Measurements from ENCODE around the gene CXXC4. TPM values are rescaled to one million over a fixed set of nuclear protein-coding genes. Genes with fewer than 3 reads are reported as not detected.

CXXC4 gene
- total RNA-seq, 2 experiments from 2014 or later = not detected

- Mint-ChIP-seq H3K27me3 (no peaks in the 10 kb centered on the region), H3K4me3 (no peak overlapping the region), H3K36me3 (no peaks in the 10 kb centered on the region), H3K27ac (no peak overlapping the region), H3K9me3 (no peaks in the 10 kb centered on the region), H3K4me1 (ENCODE audit: low read depth) (no peaks in the 10 kb centered on the region)
- DNase-seq = no peak
- POLR2A ChIA-PET = no interaction called here
- CTCF ChIA-PET = no interaction called here
- intact Hi-C loops (cut with micrococcal nuclease) = no loop called here
These were observed 19.0 kb downstream of the CXXC4 start for GRCh38 chr4:104475652-104476051.

GRCh38 chr4:104472766-104473165 lies 21.9 kb downstream of the CXXC4 start:
- Mint-ChIP-seq H3K27ac (no peak overlapping the region), H3K36me3 (no peaks in the 10 kb centered on the region), H3K4me1 (ENCODE audit: low read depth) (no peaks in the 10 kb centered on the region), H3K9me3 (no peaks in the 10 kb centered on the region), H3K27me3 (no peaks in the 10 kb centered on the region), H3K4me3 (no peak overlapping the region)
- intact Hi-C loops (cut with micrococcal nuclease) = no loop called here
- ChIA-PET CTCF (no interaction called here), POLR2A (no interaction called here)
- no peak for DNase-seq

- POLR2A ChIA-PET = no interaction called here
- H3K36me3 Mint-ChIP-seq = no peaks in the 10 kb centered on the region
These were observed 23.9 kb downstream of the CXXC4 start for GRCh38 chr4:104470770-104471169.

GRCh38 chr4:104469794-104470193 lies 24.9 kb downstream of the CXXC4 start:
- Mint-ChIP-seq H3K27ac (no peak overlapping the region), H3K4me3 (no peak overlapping the region), H3K36me3 (no peaks in the 10 kb centered on the region), H3K4me1 (ENCODE audit: low read depth) (no peaks in the 10 kb centered on the region), H3K9me3 (no peaks in the 10 kb centered on the region), H3K27me3 (no peaks in the 10 kb centered on the region)
- ChIA-PET CTCF (no interaction called here), POLR2A (no interaction called here)
- DNase-seq = no peak
- intact Hi-C loops (cut with micrococcal nuclease) = no loop called here

More at GRCh38 chr4:104470770-104471169, 23.9 kb downstream of the CXXC4 start:
- no peaks in the 10 kb centered on the region for H3K9me3 Mint-ChIP-seq
- no peaks in the 10 kb centered on the region for H3K27me3 Mint-ChIP-seq
- H3K4me3 Mint-ChIP-seq = no peak overlapping the region
- intact Hi-C loops (cut with micrococcal nuclease) = no loop called here
- CTCF ChIA-PET = no interaction called here
- H3K4me1 Mint-ChIP-seq (ENCODE audit: low read depth) = no peaks in the 10 kb centered on the region
- DNase-seq = no peak
- H3K27ac Mint-ChIP-seq = no peak overlapping the region

GRCh38 chr4:104465619-104466018 lies 29.1 kb downstream of the CXXC4 start:
- intact Hi-C loops (cut with micrococcal nuclease) = no loop called here
- CTCF ChIA-PET = no interaction called here
- no peaks in the 10 kb centered on the region for H3K36me3 Mint-ChIP-seq
- H3K27ac Mint-ChIP-seq = no peak overlapping the region
- no peak for DNase-seq
- H3K27me3 Mint-ChIP-seq = peaks cover 1% of the 10 kb centered on the region
- H3K4me3 Mint-ChIP-seq = no peak overlapping the region
- POLR2A ChIA-PET = no interaction called here
- H3K9me3 Mint-ChIP-seq = no peaks in the 10 kb centered on the region
- H3K4me1 Mint-ChIP-seq (ENCODE audit: low read depth) = no peaks in the 10 kb centered on the region

- ChIA-PET CTCF (no interaction called here), POLR2A (no interaction called here)
- H3K4me1 Mint-ChIP-seq (ENCODE audit: low read depth) = no peaks in the 10 kb centered on the region
- no peak for DNase-seq
- intact Hi-C loops (cut with micrococcal nuclease) = no loop called here
- peaks cover 1% of the 10 kb centered on the region for H3K27me3 Mint-ChIP-seq
- no peak overlapping the region for H3K27ac Mint-ChIP-seq
- H3K36me3 Mint-ChIP-seq = no peaks in the 10 kb centered on the region
- H3K9me3 Mint-ChIP-seq = no peaks in the 10 kb centered on the region
- H3K4me3 Mint-ChIP-seq = no peak overlapping the region
These were observed 29.5 kb downstream of the CXXC4 start for GRCh38 chr4:104465201-104465600.

- Mint-ChIP-seq H3K27ac (no peak overlapping the region), H3K9me3 (no peaks in the 10 kb centered on the region), H3K4me3 (no peak overlapping the region), H3K4me1 (ENCODE audit: low read depth) (no peaks in the 10 kb centered on the region), H3K27me3 (peaks cover 1% of the 10 kb centered on the region), H3K36me3 (no peaks in the 10 kb centered on the region)
- POLR2A ChIA-PET = no interaction called here
- CTCF ChIA-PET = no interaction called here
- DNase-seq = no peak
- intact Hi-C loops (cut with micrococcal nuclease) = no loop called here
These were observed 32.1 kb downstream of the CXXC4 start for GRCh38 chr4:104462641-104463040.

GRCh38 chr4:104457308-104457981 lies 37.2 kb downstream of the CXXC4 start:
- CTCF ChIA-PET = no interaction called here
- no peaks in the 10 kb centered on the region for H3K27me3 Mint-ChIP-seq
- no peak overlapping the region for H3K4me3 Mint-ChIP-seq
- no peak for DNase-seq
- no peaks in the 10 kb centered on the region for H3K9me3 Mint-ChIP-seq
- no peaks in the 10 kb centered on the region for H3K4me1 Mint-ChIP-seq (ENCODE audit: low read depth)
- intact Hi-C loops (cut with micrococcal nuclease) = no loop called here
- POLR2A ChIA-PET = no interaction called here
- H3K36me3 Mint-ChIP-seq = no peaks in the 10 kb centered on the region
- H3K27ac Mint-ChIP-seq = no peak overlapping the region

GRCh38 chr4:104451573-104451972 lies 43.1 kb downstream of the CXXC4 start:
- DNase-seq = no peak
- Mint-ChIP-seq H3K36me3 (no peaks in the 10 kb centered on the region), H3K4me3 (no peak overlapping the region), H3K27me3 (no peaks in the 10 kb centered on the region), H3K27ac (no peak overlapping the region), H3K4me1 (ENCODE audit: low read depth) (no peaks in the 10 kb centered on the region), H3K9me3 (no peaks in the 10 kb centered on the region)
- intact Hi-C loops (cut with micrococcal nuclease) = no loop called here
- ChIA-PET POLR2A (no interaction called here), CTCF (no interaction called here)

- Mint-ChIP-seq H3K27me3 (no peaks in the 10 kb centered on the region), H3K36me3 (no peaks in the 10 kb centered on the region), H3K27ac (no peak overlapping the region), H3K9me3 (no peaks in the 10 kb centered on the region), H3K4me1 (ENCODE audit: low read depth) (no peaks in the 10 kb centered on the region), H3K4me3 (no peak overlapping the region)
- CTCF ChIA-PET = interaction anchor here (0.6 kb wide), 1 partner anchor 156 kb away, joined by 3 read pairs; no protein-coding TSS in a partner anchor
- DNase-seq = no peak
- intact Hi-C loops (cut with micrococcal nuclease) = no loop called here
- POLR2A ChIA-PET = no interaction called here
These were observed 45.2 kb downstream of the CXXC4 start for GRCh38 chr4:104449537-104449936.

- H3K4me3 Mint-ChIP-seq = no peak overlapping the region
- intact Hi-C loops (cut with micrococcal nuclease) = no loop called here
- POLR2A ChIA-PET = no interaction called here
- H3K4me1 Mint-ChIP-seq (ENCODE audit: low read depth) = no peaks in the 10 kb centered on the region
- H3K9me3 Mint-ChIP-seq = no peaks in the 10 kb centered on the region
- DNase-seq = no peak
- no peak overlapping the region for H3K27ac Mint-ChIP-seq
- CTCF ChIA-PET = no interaction called here
- no peaks in the 10 kb centered on the region for H3K27me3 Mint-ChIP-seq
- H3K36me3 Mint-ChIP-seq = no peaks in the 10 kb centered on the region
These were observed 47.4 kb downstream of the CXXC4 start for GRCh38 chr4:104447294-104447693.

GRCh38 chr4:104446431-104447278 lies 48.0 kb downstream of the CXXC4 start:
- POLR2A ChIA-PET = no interaction called here
- H3K4me1 Mint-ChIP-seq (ENCODE audit: low read depth) = no peaks in the 10 kb centered on the region
- H3K27ac Mint-ChIP-seq = no peak overlapping the region
- DNase-seq = no peak
- intact Hi-C loops (cut with micrococcal nuclease) = no loop called here
- no peaks in the 10 kb centered on the region for H3K27me3 Mint-ChIP-seq
- no peak overlapping the region for H3K4me3 Mint-ChIP-seq
- CTCF ChIA-PET = no interaction called here
- H3K36me3 Mint-ChIP-seq = no peaks in the 10 kb centered on the region
- H3K9me3 Mint-ChIP-seq = no peaks in the 10 kb centered on the region

GRCh38 chr4:104444685-104445084 lies 50.0 kb downstream of the CXXC4 start:
- no peak for DNase-seq
- ChIA-PET CTCF (no interaction called here), POLR2A (no interaction called here)
- no peaks in the 10 kb centered on the region for H3K9me3 Mint-ChIP-seq
- no peaks in the 10 kb centered on the region for H3K27me3 Mint-ChIP-seq
- intact Hi-C loops (cut with micrococcal nuclease) = no loop called here
- H3K4me3 Mint-ChIP-seq = no peak overlapping the region
- no peak overlapping the region for H3K27ac Mint-ChIP-seq
- H3K36me3 Mint-ChIP-seq = no peaks in the 10 kb centered on the region
- no peaks in the 10 kb centered on the region for H3K4me1 Mint-ChIP-seq (ENCODE audit: low read depth)

All from activated CD4-positive, alpha-beta memory T cell treated with anti-CD3 and anti-CD28 coated beads for 36 hours (primary cell).